HEK293 (cell line): ENCODE measurements around the gene TTC9B.

Experiments used
- AEBP2 ChIP-seq: fragments of 450-650 bp; formaldehyde crosslinking; IDR thresholded peaks from 2 replicates; pipeline ENCODE4 v1.5.1; 2016; ENCODE audit warnings: missing biosample characterization, missing genetic modification characterization, borderline replicate concordance
- GLIS1 ChIP-seq: fragments of 450-650 bp; formaldehyde crosslinking; IDR thresholded peaks from 2 replicates; pipeline ENCODE4 v1.5.1; 2016; ENCODE audit warnings: missing biosample characterization, missing genetic modification characterization
- GLIS2 ChIP-seq: fragments of 450-650 bp; formaldehyde crosslinking; IDR thresholded peaks from 2 replicates; pipeline ENCODE4 v1.5.1; 2016; ENCODE audit warnings: missing biosample characterization, missing genetic modification characterization
- HOXD13 ChIP-seq: sonication (generic); formaldehyde crosslinking; IDR thresholded peaks from 2 replicates; pipeline ENCODE4 v1.8.0; 2022; ENCODE audit warnings: missing genetic modification reagents, borderline replicate concordance
- KLF17 ChIP-seq: fragments of 450-650 bp; formaldehyde crosslinking; IDR thresholded peaks from 2 replicates; pipeline ENCODE4 v1.5.1; 2016; ENCODE audit warnings: missing biosample characterization, missing genetic modification characterization
- PRDM10 ChIP-seq: fragments of 450-650 bp; formaldehyde crosslinking; IDR thresholded peaks from 2 replicates; pipeline ENCODE4 v1.5.1; 2016; ENCODE audit warnings: missing biosample characterization, missing genetic modification characterization
- PRDM2 ChIP-seq: fragments of 450-650 bp; formaldehyde crosslinking; IDR thresholded peaks from 2 replicates; pipeline ENCODE4 v1.5.1; 2016; ENCODE audit warnings: missing biosample characterization, missing genetic modification characterization, borderline replicate concordance
- RBAK ChIP-seq: fragments of 450-650 bp; formaldehyde crosslinking; IDR thresholded peaks from 2 replicates; pipeline ENCODE4 v1.5.1; 2016; ENCODE audit warnings: missing biosample characterization, missing genetic modification characterization
- SCRT2 ChIP-seq: fragments of 450-650 bp; formaldehyde crosslinking; IDR thresholded peaks from 2 replicates; pipeline ENCODE4 v1.5.1; 2016; ENCODE audit warnings: missing biosample characterization, missing genetic modification characterization
- SETDB1 ChIP-seq: IDR thresholded peaks from one replicate; pipeline ENCODE4 v1.6.1; 2017; ENCODE audit warnings: mild to moderate bottlenecking, low read length, moderate library complexity, mixed read lengths; ENCODE audit not compliant: insufficient read length
- ZBTB17 ChIP-seq: fragments of 450-650 bp; formaldehyde crosslinking; IDR thresholded peaks from 2 replicates; pipeline ENCODE4 v1.5.1; 2016; ENCODE audit warnings: missing biosample characterization, missing genetic modification characterization
- ZEB2 ChIP-seq: fragments of 450-650 bp; formaldehyde crosslinking; IDR thresholded peaks from 2 replicates; pipeline ENCODE4 v1.5.1; 2016; ENCODE audit warnings: missing biosample characterization, missing genetic modification characterization
- ZNF175 ChIP-seq: fragments of 450-650 bp; formaldehyde crosslinking; IDR thresholded peaks from 2 replicates; pipeline ENCODE4 v1.5.1; 2016; ENCODE audit warnings: missing biosample characterization, missing genetic modification characterization
- ZNF18 ChIP-seq: fragments of 450-650 bp; formaldehyde crosslinking; IDR thresholded peaks from 2 replicates; pipeline ENCODE4 v1.5.1; 2016; ENCODE audit warnings: missing biosample characterization, missing genetic modification characterization
- ZNF19 ChIP-seq: fragments of 450-650 bp; formaldehyde crosslinking; IDR thresholded peaks from 2 replicates; pipeline ENCODE4; 2016; ENCODE audit warnings: missing biosample characterization, missing genetic modification characterization, low read depth
- ZNF362 ChIP-seq: fragments of 450-650 bp; formaldehyde crosslinking; IDR thresholded peaks from 2 replicates; pipeline ENCODE4 v1.5.1; 2016; ENCODE audit warnings: missing biosample characterization, missing genetic modification characterization
- ZNF37A ChIP-seq: fragments of 450-650 bp; IDR thresholded peaks from 2 replicates; pipeline ENCODE4 v1.5.1; 2018; ENCODE audit warnings: missing biosample characterization, missing genetic modification characterization
- ZNF510 ChIP-seq: fragments of 450-650 bp; formaldehyde crosslinking; IDR thresholded peaks from 2 replicates; pipeline ENCODE4 v1.5.1; 2018; ENCODE audit warnings: mild to moderate bottlenecking, missing genetic modification characterization, missing biosample characterization; ENCODE audit not compliant: insufficient replicate concordance
- ZNF596 ChIP-seq: fragments of 450-650 bp; IDR thresholded peaks from 2 replicates; pipeline ENCODE4 v1.5.0; 2018; ENCODE audit warnings: missing biosample characterization, mild to moderate bottlenecking, missing genetic modification characterization, moderate library complexity
- ZNF600 ChIP-seq: fragments of 450-650 bp; formaldehyde crosslinking; IDR thresholded peaks from 2 replicates; pipeline ENCODE4 v1.5.1; 2016; ENCODE audit warnings: missing biosample characterization, missing genetic modification characterization
- ZNF629 ChIP-seq: fragments of 450-650 bp; formaldehyde crosslinking; IDR thresholded peaks from 2 replicates; pipeline ENCODE4 v1.5.1; 2017; ENCODE audit warnings: missing biosample characterization, missing genetic modification characterization
- ZNF792 ChIP-seq: fragments of 450-650 bp; formaldehyde crosslinking; IDR thresholded peaks from 2 replicates; pipeline ENCODE4 v1.5.1; 2016; ENCODE audit warnings: missing biosample characterization, missing genetic modification characterization

TTC9B gene

GRCh38 chr19:40231544-40232424 lies 13.6 kb upstream of the TTC9B start (continued):
- TF ChIP-seq ZNF596 (no peak), PRDM2 (tag by site-specific recombination) (no peak), ZNF362 (no peak), GLIS1 (tag by site-specific recombination) (peak; percentile 88), ZNF175 (tag by site-specific recombination) (no peak), SETDB1 (no peak), ZEB2 (tag by site-specific recombination) (no peak), ZNF629 (tag by site-specific recombination) (no peak), ZBTB17 (tag by site-specific recombination) (no peak), KLF17 (tag by site-specific recombination) (peak; percentile 68; the same call in 1 of the 2 replicates), AEBP2 (tag by site-specific recombination) (no peak), PRDM10 (tag by site-specific recombination) (peak; percentile 60), ZNF37A (tag by site-specific recombination) (no peak), HOXD13 (no peak), SCRT2 (tag by site-specific recombination) (no peak), ZNF19 (tag by site-specific recombination) (no peak), ZNF600 (tag by site-specific recombination) (peak; percentile 68), ZNF18 (tag by site-specific recombination) (no peak), GLIS2 (peak; percentile 82), ZNF792 (tag by site-specific recombination) (no peak), RBAK (no peak), ZNF510 (tag by site-specific recombination) (no peak)
